A549 (cell line): ENCODE data around the gene SEMA6C. TPM values are rescaled to one million over a fixed set of nuclear protein-coding genes. Genes with fewer than 3 reads are reported as not detected.
A peak's percentile ranks its signal among the peaks of the same experiment; 100 is the strongest.

Source experiments
- ATAC-seq, 2 experiments: fragments of 200-7000 bp in 1 of 2; fragments of >200 bp in 1 of 2; cut with Nextera tagmentation in 1 of 2; cut with Tn5 transposase in 1 of 2; 3 replicates each; pipeline versions ENCODE4 v1.8.0 to v1.9.1; 2018 to 2020; ENCODE audit warnings: mild to moderate bottlenecking in 1 of 2, moderate library complexity in 1 of 2
- CTCF ChIA-PET: fragments of 300-600 bp; sonication (Branson Sonifier 250); formaldehyde crosslinking; extraction: SDS; loops from one replicate; lab custom pipeline; 2021; ENCODE audit warnings: antibody characterized with exemption, inconsistent platforms; lab: Yijun Ruan, JAX
- POLR2A ChIA-PET: fragments of 350-600 bp; formaldehyde crosslinking; extraction: SDS; loops from one replicate; lab custom pipeline; 2021; ENCODE audit warnings: antibody characterized with exemption, inconsistent platforms; lab: Yijun Ruan, JAX
- DNase-seq, 2 experiments: peaks; one replicate each; pipeline versions ENCODE4 v3.0.0 to v3.0.0-alpha.2; 2011 to 2016; ENCODE audit warnings: low read depth in 1 of 2, low spot score in 1 of 2
- FAIRE-seq: peaks from 2 replicates; lab custom pipeline; 2011; peaks lifted over from hg19 to GRCh38; lab: Jason Lieb, UNC
- H3K27ac ChIP-seq, 2 experiments: fragments of >200 bp; sonication (Bioruptor Twin); formaldehyde crosslinking; 3 replicates each; pipeline ENCODE4 v1.5.1; 2016 to 2017
- H3K4me1 ChIP-seq: fragments of >200 bp; sonication (Bioruptor Twin); formaldehyde crosslinking; 3 replicates; pipeline ENCODE4 v1.6.1; 2016
- H3K4me2 ChIP-seq: fragments of >200 bp; sonication (Bioruptor Twin); formaldehyde crosslinking; 3 replicates; pipeline ENCODE4 v1.6.1; 2016
- H3K4me3 ChIP-seq: fragments of >200 bp; sonication (Bioruptor Twin); formaldehyde crosslinking; 3 replicates; pipeline ENCODE4 v1.5.1; 2016
- H3K9me3 ChIP-seq: fragments of >200 bp; sonication (Bioruptor Twin); formaldehyde crosslinking; 3 replicates; pipeline ENCODE4 v1.6.1; 2016
- CEBPB ChIP-seq, 2 experiments: fragments of >200 bp in 1 of 2; sonication (Bioruptor Twin) in 1 of 2; formaldehyde crosslinking in 1 of 2; IDR thresholded peaks; 2 replicates each; pipeline ENCODE4 v1.6.1; 2012 to 2016
- CHD4 ChIP-seq: fragments of 200-600 bp; sonication (generic); IDR thresholded peaks from 2 replicates; pipeline ENCODE4 v1.6.1; 2016; ENCODE audit warnings: antibody characterized with exemption, mild to moderate bottlenecking, borderline replicate concordance
- EHF ChIP-seq: fragments of 250-450 bp; sonication (Bioruptor Pico); IDR thresholded peaks from 2 replicates; pipeline ENCODE4 v1.5.0; 2020; ENCODE audit warnings: mild to moderate bottlenecking
- EHMT2 ChIP-seq: fragments of 200-600 bp; sonication (generic); IDR thresholded peaks from 2 replicates; pipeline ENCODE4 v1.6.1; 2016; ENCODE audit warnings: antibody characterized with exemption, low read depth, mild to moderate bottlenecking, moderate library complexity
- ESRRA ChIP-seq: fragments of 150-350 bp; IDR thresholded peaks from 2 replicates; pipeline ENCODE4 v1.6.1; 2014; ENCODE audit warnings: mild to moderate bottlenecking, low read length, borderline replicate concordance
- FOSB ChIP-seq: fragments of 250-450 bp; sonication (Bioruptor Pico); IDR thresholded peaks from 2 replicates; pipeline ENCODE4 v1.5.0; 2020; ENCODE audit warnings: mild to moderate bottlenecking, moderate library complexity
- FOXS1 ChIP-seq: fragments of 250-450 bp; sonication (Bioruptor Pico); IDR thresholded peaks from 2 replicates; pipeline ENCODE4 v1.5.0; 2020; ENCODE audit warnings: mild to moderate bottlenecking, moderate library complexity
- HDAC2 ChIP-seq: fragments of 200-600 bp; sonication (generic); IDR thresholded peaks from 2 replicates; pipeline ENCODE4 v1.6.1; 2016
- HEYL ChIP-seq: fragments of 250-450 bp; sonication (Bioruptor Pico); IDR thresholded peaks from 2 replicates; pipeline ENCODE4 v1.8.0; 2021; ENCODE audit warnings: mild to moderate bottlenecking, moderate library complexity
- HOXB13 ChIP-seq: fragments of 250-450 bp; sonication (Bioruptor Pico); IDR thresholded peaks from 2 replicates; pipeline ENCODE4 v1.5.0; 2020; ENCODE audit warnings: low read depth, mild to moderate bottlenecking, moderate library complexity
- JUNB ChIP-seq: fragments of >200 bp; sonication (Bioruptor Twin); formaldehyde crosslinking; IDR thresholded peaks from 2 replicates; pipeline ENCODE4 v1.6.1; 2016
- KDM5A ChIP-seq: fragments of 200-600 bp; sonication (generic); IDR thresholded peaks from 2 replicates; pipeline ENCODE4 v1.6.1; 2016; ENCODE audit warnings: antibody characterized with exemption, mild to moderate bottlenecking
- NFE2L2 ChIP-seq: fragments of 150-350 bp; conservative IDR thresholded peaks from 2 replicates; pipeline ENCODE4 v1.6.1; 2014; ENCODE audit warnings: low read length
- PHF8 ChIP-seq: fragments of 200-600 bp; sonication (generic); IDR thresholded peaks from 2 replicates; pipeline ENCODE4 v1.6.1; 2016; ENCODE audit warnings: low read depth, mild to moderate bottlenecking, antibody characterized with exemption, moderate library complexity, borderline replicate concordance
- POLR2A ChIP-seq: IDR thresholded peaks from 2 replicates; pipeline ENCODE4 v1.6.1; 2012; ENCODE audit warnings: mild to moderate bottlenecking, low read length
- POLR2AphosphoS2 ChIP-seq: conservative IDR thresholded peaks from 2 replicates; pipeline ENCODE4 v1.6.1; 2012; ENCODE audit warnings: low read length, improper control_type of control experiment, inconsistent platforms
- RAD21 ChIP-seq, 2 experiments: fragments of >200 bp in 1 of 2; sonication (Bioruptor Twin) in 1 of 2; formaldehyde crosslinking in 1 of 2; IDR thresholded peaks in 1 of 2; conservative IDR thresholded peaks in 1 of 2; 2 replicates in 1 of 2; 3 replicates in 1 of 2; pipeline ENCODE4 v1.6.1; 2012 to 2018; ENCODE audit warnings: inconsistent platforms in 1 of 2
- RFX5 ChIP-seq: fragments of 450-650 bp; IDR thresholded peaks from 2 replicates; pipeline ENCODE4 v1.7.1; 2014; ENCODE audit warnings: antibody characterized with exemption, mild to moderate bottlenecking, moderate library complexity
- RNF2 ChIP-seq: fragments of 200-600 bp; sonication (generic); IDR thresholded peaks from 2 replicates; pipeline ENCODE4 v1.6.1; 2016; ENCODE audit warnings: low read depth, mild to moderate bottlenecking, antibody characterized with exemption, moderate library complexity, borderline replicate concordance
- SMC3 ChIP-seq: fragments of >200 bp; sonication (Bioruptor Twin); formaldehyde crosslinking; IDR thresholded peaks from 3 replicates; pipeline ENCODE4 v1.6.1; 2018; ENCODE audit warnings: inconsistent platforms
- TP53 ChIP-seq: fragments of 250-450 bp; sonication (Bioruptor Pico); IDR thresholded peaks from 2 replicates; pipeline ENCODE4 v1.5.0; 2021; ENCODE audit warnings: mild to moderate bottlenecking, moderate library complexity
- ZC3H11A ChIP-seq: fragments of 450-650 bp; IDR thresholded peaks from 2 replicates; pipeline ENCODE4 v1.6.1; 2014; ENCODE audit warnings: antibody characterized with exemption, mild to moderate bottlenecking
- ZNF302 ChIP-seq: fragments of 250-450 bp; sonication (Bioruptor Pico); IDR thresholded peaks from 2 replicates; pipeline ENCODE4 v1.9.0; 2021; ENCODE audit warnings: inconsistent platforms, mild to moderate bottlenecking, moderate library complexity
- ZSCAN20 ChIP-seq: fragments of 250-450 bp; sonication (Bioruptor Pico); IDR thresholded peaks from 2 replicates; pipeline ENCODE4 v1.8.0; 2022; ENCODE audit warnings: mild to moderate bottlenecking, moderate library complexity
- WGBS: methylation state at CpG from one replicate; pipeline ENCODE4 v1.1.6; 2017; ENCODE audit errors: missing lambda C conversion rate; 5-methylcytosine and 5-hydroxymethylcytosine counted together
- polyA plus RNA-seq, 4 experiments: library from polyadenylated mRNA; depleted of rRNA in 3 of 4; stranded (reverse); fragments of >200 nt; fragmentation: RNase III in 1 of 4; extraction: RNeasy Plus Mini Kit Qiagen cat#74134 plus additional on column Dnase treatment in 1 of 4; gene quantifications; 2 replicates in 3 of 4; 3 replicates in 1 of 4; pipeline ENCODE4 v1.2.3, GENCODE V29; 2011 to 2017
- TF ChIP-seq, protein P1 (sequence below): IDR thresholded peaks from 2 replicates; pipeline ENCODE4 v1.6.1; 2012
- TF ChIP-seq, protein P2 (sequence below): IDR thresholded peaks from 2 replicates; pipeline ENCODE4 v1.6.1; 2012
- TF ChIP-seq, protein P3 (sequence below): fragments of 150-350 bp; IDR thresholded peaks from 2 replicates; pipeline ENCODE4 v1.6.1; 2014; ENCODE audit warnings: low read depth, mild to moderate bottlenecking, low read length
- TF ChIP-seq, protein P4 (sequence below): fragments of >200 bp; sonication (Bioruptor Twin); formaldehyde crosslinking; IDR thresholded peaks from 3 replicates; pipeline ENCODE4 v1.6.1; 2016
- TF ChIP-seq, protein P5 (sequence below): fragments of >200 bp; sonication (Bioruptor Twin); formaldehyde crosslinking; IDR thresholded peaks from 2 replicates; pipeline ENCODE4 v1.6.1; 2016

SEMA6C gene
- polyA plus RNA-seq, 2 of the 4 experiments (the other 2 are of a cell fraction), result 1.3 to 1.6 TPM

DNA sequence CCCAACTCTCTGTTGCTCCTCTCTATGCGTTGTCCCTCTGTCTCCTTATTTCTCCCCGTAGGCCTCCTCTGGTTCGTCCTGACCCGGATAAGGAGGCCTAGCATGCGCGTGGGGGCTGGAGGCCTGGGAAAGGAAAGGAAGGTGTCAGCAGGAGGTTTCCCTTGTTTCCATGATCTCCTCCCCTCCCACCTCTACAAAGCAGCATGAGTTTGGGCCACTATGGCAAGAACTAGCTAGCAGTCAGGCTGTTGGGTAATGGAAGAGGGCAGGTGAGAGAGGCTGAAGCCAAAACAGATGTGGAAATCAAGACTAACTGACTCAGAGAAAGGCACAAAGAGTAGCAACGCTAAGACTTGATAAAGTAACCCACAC, 687 bp upstream of the SEMA6C start:
- peak overlapping the region; percentile 94 for H3K4me2 ChIP-seq
- peak overlapping the region; percentile 66 for H3K4me3 ChIP-seq
- no peak for TF ChIP-seq RNF2
- TF ChIP-seq, protein P1, sequence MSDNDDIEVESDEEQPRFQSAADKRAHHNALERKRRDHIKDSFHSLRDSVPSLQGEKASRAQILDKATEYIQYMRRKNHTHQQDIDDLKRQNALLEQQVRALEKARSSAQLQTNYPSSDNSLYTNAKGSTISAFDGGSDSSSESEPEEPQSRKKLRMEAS, result no peak
- TF ChIP-seq FOSB, result no peak
- TF ChIP-seq EHMT2, result no peak
- TF ChIP-seq HDAC2, result no peak
- TF ChIP-seq HOXB13 (CRISPR knock-in tag), result no peak
- no peak for TF ChIP-seq RAD21 (conservative IDR thresholded peaks at IDR 0.05 in 1 of 2, IDR thresholded peaks at IDR 0.05 in 1 of 2)
- TF ChIP-seq PHF8, result no peak
- TF ChIP-seq SMC3, result no peak
- TF ChIP-seq CHD4, result no peak
- no peak for TF ChIP-seq RFX5
- no peak for TF ChIP-seq HEYL (CRISPR knock-in tag)
- no peak for TF ChIP-seq KDM5A
- no peak for TF ChIP-seq POLR2A
- no peak for TF ChIP-seq ZSCAN20 (CRISPR knock-in tag)
- TF ChIP-seq, protein P2, sequence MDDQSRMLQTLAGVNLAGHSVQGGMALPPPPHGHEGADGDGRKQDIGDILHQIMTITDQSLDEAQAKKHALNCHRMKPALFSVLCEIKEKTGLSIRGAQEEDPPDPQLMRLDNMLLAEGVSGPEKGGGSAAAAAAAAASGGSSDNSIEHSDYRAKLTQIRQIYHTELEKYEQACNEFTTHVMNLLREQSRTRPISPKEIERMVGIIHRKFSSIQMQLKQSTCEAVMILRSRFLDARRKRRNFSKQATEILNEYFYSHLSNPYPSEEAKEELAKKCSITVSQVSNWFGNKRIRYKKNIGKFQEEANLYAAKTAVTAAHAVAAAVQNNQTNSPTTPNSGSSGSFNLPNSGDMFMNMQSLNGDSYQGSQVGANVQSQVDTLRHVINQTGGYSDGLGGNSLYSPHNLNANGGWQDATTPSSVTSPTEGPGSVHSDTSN, result no peak
- TF ChIP-seq, protein P3, sequence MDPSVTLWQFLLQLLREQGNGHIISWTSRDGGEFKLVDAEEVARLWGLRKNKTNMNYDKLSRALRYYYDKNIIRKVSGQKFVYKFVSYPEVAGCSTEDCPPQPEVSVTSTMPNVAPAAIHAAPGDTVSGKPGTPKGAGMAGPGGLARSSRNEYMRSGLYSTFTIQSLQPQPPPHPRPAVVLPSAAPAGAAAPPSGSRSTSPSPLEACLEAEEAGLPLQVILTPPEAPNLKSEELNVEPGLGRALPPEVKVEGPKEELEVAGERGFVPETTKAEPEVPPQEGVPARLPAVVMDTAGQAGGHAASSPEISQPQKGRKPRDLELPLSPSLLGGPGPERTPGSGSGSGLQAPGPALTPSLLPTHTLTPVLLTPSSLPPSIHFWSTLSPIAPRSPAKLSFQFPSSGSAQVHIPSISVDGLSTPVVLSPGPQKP, result no peak
- TF ChIP-seq ESRRA, result no peak
- no peak for TF ChIP-seq NFE2L2
- no peak for TF ChIP-seq TP53
- ChIA-PET CTCF (no interaction called here), POLR2A (interaction anchor here (0.5 kb wide), 1 partner anchor 45 kb away, joined by 4 read pairs; no protein-coding TSS in a partner anchor)
- H3K4me1 ChIP-seq, result peaks cover 10% of the 10 kb centered on the region; the same call in 2 of the 3 replicates
- DNase-seq, result no peak
- WGBS, result 64% methylated on average over 7 of the region's 7 CpGs
- H3K9me3 ChIP-seq, result no peaks in the 10 kb centered on the region
- no peak for FAIRE-seq
- peak overlapping the region in 1 of 2 experiments; percentile 52; a peak in 2 of 6 replicates for H3K27ac ChIP-seq
- peak in 1 of 2 experiments; percentile 6; a peak in 2 of 6 replicates for ATAC-seq

DNA sequence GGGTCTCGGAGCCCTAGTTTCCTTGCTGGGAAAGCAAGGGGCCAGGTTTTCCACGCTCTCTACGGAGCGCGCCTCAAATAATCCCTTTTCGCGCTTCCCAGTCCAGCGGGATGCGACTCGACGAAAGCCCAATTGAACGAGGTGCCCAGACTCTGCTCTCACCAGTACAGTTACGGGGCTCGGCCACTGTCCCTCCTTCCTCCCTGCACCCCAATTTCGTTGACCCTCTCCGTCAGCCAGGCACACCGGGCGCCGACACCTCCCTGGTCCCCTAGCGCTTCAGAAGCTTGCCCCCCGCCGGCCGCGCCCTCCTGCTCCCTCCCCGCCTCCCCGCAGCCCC, 389 bp downstream of the SEMA6C start:
- 54% methylated on average over 18 of the region's 26 CpGs for WGBS
- CTCF ChIA-PET, result no interaction called here
- peak overlapping the region; percentile 94 for H3K4me2 ChIP-seq
- H3K4me3 ChIP-seq, result peak overlapping the region; percentile 66
- no peak for TF ChIP-seq FOXS1 (CRISPR knock-in tag)
- no peak for TF ChIP-seq EHMT2
- no peak for TF ChIP-seq CEBPB (IDR thresholded peaks at IDR 0.05)
- no peak for TF ChIP-seq NFE2L2
- no peak for TF ChIP-seq ESRRA
- TF ChIP-seq, protein P4, sequence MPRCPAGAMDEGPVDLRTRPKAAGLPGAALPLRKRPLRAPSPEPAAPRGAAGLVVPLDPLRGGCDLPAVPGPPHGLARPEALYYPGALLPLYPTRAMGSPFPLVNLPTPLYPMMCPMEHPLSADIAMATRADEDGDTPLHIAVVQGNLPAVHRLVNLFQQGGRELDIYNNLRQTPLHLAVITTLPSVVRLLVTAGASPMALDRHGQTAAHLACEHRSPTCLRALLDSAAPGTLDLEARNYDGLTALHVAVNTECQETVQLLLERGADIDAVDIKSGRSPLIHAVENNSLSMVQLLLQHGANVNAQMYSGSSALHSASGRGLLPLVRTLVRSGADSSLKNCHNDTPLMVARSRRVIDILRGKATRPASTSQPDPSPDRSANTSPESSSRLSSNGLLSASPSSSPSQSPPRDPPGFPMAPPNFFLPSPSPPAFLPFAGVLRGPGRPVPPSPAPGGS, result no peak
- no peak for TF ChIP-seq ZC3H11A
- TF ChIP-seq ZNF302, result no peak
- TF ChIP-seq SMC3, result no peak
- no peak for TF ChIP-seq CHD4
- no peak for TF ChIP-seq JUNB
- no peak for TF ChIP-seq EHF (CRISPR knock-in tag)
- TF ChIP-seq, protein P5, sequence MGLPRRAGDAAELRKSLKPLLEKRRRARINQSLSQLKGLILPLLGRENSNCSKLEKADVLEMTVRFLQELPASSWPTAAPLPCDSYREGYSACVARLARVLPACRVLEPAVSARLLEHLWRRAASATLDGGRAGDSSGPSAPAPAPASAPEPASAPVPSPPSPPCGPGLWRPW, result no peak
- TF ChIP-seq HEYL (CRISPR knock-in tag), result no peak
- no peak for TF ChIP-seq POLR2AphosphoS2
- no peaks in the 10 kb centered on the region for H3K9me3 ChIP-seq
- H3K4me1 ChIP-seq, result peaks cover 10% of the 10 kb centered on the region; the same call in 2 of the 3 replicates
- FAIRE-seq (no peak), ATAC-seq (peak in 1 of 2 experiments; percentile 13; a peak in 1 of 6 replicates), DNase-seq (no peak)
- POLR2A ChIA-PET, result no interaction called here
- peak overlapping the region; percentile 55 to 83 for H3K27ac ChIP-seq
